ENCODE results near the gene ARHGAP42.

DNA sequence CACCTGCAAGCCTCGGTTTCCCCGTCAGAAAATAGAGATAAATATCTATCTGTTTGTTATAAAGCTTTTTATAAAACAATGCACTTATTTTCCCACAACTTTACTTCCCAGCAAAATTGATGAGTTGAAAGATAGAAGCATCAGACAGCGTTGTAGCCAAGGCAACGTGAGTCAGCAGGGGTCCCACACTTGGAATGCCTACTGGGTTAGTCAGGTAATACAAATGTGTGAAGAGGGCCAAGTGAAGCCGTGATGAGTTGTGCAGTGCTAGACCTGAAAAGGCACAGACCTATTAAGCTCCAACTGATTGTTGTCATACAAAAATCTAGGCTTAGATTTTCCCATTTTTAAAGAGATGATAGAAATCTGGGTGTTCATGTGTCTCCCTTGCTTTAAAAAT, 323.8 kb downstream of the ARHGAP42 start:
- TF ChIP-seq, protein P1, sequence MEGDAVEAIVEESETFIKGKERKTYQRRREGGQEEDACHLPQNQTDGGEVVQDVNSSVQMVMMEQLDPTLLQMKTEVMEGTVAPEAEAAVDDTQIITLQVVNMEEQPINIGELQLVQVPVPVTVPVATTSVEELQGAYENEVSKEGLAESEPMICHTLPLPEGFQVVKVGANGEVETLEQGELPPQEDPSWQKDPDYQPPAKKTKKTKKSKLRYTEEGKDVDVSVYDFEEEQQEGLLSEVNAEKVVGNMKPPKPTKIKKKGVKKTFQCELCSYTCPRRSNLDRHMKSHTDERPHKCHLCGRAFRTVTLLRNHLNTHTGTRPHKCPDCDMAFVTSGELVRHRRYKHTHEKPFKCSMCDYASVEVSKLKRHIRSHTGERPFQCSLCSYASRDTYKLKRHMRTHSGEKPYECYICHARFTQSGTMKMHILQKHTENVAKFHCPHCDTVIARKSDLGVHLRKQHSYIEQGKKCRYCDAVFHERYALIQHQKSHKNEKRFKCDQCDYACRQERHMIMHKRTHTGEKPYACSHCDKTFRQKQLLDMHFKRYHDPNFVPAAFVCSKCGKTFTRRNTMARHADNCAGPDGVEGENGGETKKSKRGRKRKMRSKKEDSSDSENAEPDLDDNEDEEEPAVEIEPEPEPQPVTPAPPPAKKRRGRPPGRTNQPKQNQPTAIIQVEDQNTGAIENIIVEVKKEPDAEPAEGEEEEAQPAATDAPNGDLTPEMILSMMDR (IDR thresholded peaks at IDR 0.05): no peak
- no peak for TF ChIP-seq POLR2A (IDR thresholded peaks at IDR 0.05)

Measured in testis (tissue), 2 donors.